GM18951 (cell line): ENCODE data around the gene OR52E6.

Source experiments
- POLR2A ChIP-seq: IDR thresholded peaks from 4 replicates; pipeline ENCODE4 v1.6.1; 2011; ENCODE audit warnings: mild to moderate bottlenecking; ENCODE audit not compliant: insufficient read length, insufficient read depth; ENCODE audit errors: extremely low read depth
- in situ Hi-C: fragments of 300-500 bp; cut with MboI; formaldehyde crosslinking; loops from one replicate; pipeline ENCODE4 v1.12.0; 2022; ENCODE audit warnings: low sequenced_read_pairs, mixed read lengths, inconsistent platforms; ENCODE audit not compliant: unreplicated experiment

The OR52E6 gene

GRCh38 chr11:5818245-5818886 lies 23.3 kb downstream of the OR52E6 start:
- in situ Hi-C loops = loop anchor here (25.0 kb wide), 1 partner anchor 356 kb away; no protein-coding TSS in a partner anchor
- TF ChIP-seq POLR2A = no peak

DNA sequence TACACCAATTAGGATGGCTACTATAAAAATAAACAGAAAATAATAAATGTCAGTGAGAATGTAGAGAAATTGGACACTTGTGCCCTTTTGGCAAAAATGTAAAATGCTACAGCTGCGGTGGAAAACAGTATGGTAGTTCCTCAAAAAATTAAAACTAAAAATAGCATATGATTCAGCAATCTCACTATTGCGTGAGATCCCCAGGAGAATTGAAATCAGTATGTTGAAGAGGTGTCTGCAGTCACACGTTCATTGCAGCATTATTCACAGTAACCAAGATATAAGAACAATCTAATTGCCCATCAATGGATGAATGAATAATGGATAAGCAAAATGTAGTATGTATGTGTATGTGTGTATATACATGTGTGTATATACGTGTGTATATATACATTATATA lies 26.2 kb downstream of the OR52E6 start:
- TF ChIP-seq POLR2A = no peak
- in situ Hi-C loops = loop anchor here (25.0 kb wide), 1 partner anchor 353 kb away; no protein-coding TSS in a partner anchor

GRCh38 chr11:5809905-5810795 lies 31.5 kb downstream of the OR52E6 start:
- TF ChIP-seq POLR2A = no peak
- in situ Hi-C loops = loop anchor here (25.0 kb wide), 1 partner anchor 348 kb away; no protein-coding TSS in a partner anchor

GRCh38 chr11:5809122-5809519 lies 32.6 kb downstream of the OR52E6 start:
- in situ Hi-C loops = loop anchor here (25.0 kb wide), 1 partner anchor 347 kb away; no protein-coding TSS in a partner anchor
- no peak for TF ChIP-seq POLR2A

DNA sequence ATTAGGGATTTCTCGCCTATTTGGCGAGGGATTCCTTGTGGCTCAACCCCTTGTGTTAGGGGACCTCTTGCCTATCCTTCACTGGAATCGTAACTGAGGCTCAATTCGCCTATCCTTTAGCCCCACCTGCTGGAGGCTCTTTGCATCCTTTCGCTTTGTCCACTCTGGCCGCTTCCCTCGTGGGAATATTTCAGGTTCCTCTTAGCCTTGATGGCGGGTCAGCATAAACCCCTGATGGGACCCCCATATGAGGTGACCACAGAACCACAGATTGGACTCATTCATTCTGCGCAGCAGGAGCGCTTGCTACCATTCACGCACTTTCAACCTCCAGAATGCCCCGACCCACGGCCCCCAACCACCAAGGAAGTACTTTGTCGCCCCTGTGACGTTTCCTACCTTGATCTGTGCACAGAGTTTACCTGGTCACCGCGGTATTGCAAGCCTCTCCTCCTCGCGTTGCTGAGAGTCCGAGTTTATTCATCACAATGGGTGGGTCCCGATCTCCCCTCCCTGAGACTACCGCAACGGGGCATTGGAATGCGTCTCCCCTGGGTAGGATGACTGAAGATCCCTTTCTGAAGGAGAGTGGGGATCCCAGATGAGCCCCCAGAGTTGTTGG lies 33.1 kb downstream of the OR52E6 start, which contains the start of gene OR52N2:
Gene OR52N2 (plus strand): TSS at position 425 of the 622 bp plus-strand sequence. CDS start 11,412 bp downstream, outside the sequence.
- in situ Hi-C loops = loop anchor here (25.0 kb wide), 1 partner anchor 346 kb away; no protein-coding TSS in a partner anchor
- no peak for TF ChIP-seq POLR2A

DNA sequence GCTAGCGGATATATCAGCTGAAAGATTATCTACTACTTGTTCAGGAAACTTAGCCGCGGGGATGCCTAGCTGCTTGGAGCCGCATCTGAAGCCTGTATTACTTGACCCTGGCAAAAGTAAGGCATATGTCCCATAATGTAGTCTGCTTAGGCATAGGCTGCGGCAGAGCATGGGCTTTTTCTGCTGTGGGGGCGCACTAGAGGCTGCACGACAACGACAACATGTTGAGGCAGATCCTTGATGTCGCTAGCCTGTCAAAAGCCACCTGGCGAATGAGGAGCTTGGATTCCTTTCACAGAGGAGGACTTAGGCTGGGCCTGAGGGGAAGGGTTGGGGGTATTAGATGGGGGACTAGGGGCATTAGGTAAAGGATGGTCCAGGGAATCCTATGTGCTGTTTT lies 34.1 kb downstream of the OR52E6 start:
- no peak for TF ChIP-seq POLR2A
- in situ Hi-C loops = loop anchor here (25.0 kb wide), 1 partner anchor 345 kb away; no protein-coding TSS in a partner anchor

- in situ Hi-C loops = loop anchor here (25.0 kb wide), 1 partner anchor 342 kb away; no protein-coding TSS in a partner anchor
- TF ChIP-seq POLR2A = no peak
Measured at GRCh38 chr11:5803982-5804381, 37.7 kb downstream of the OR52E6 start.

- no peak for TF ChIP-seq POLR2A
- in situ Hi-C loops = no loop called here
Measured at GRCh38 chr11:5796541-5796940, 45.2 kb downstream of the OR52E6 start.

- in situ Hi-C loops = no loop called here
- TF ChIP-seq POLR2A = no peak
Measured at GRCh38 chr11:5791165-5791564, 50.5 kb downstream of the OR52E6 start, which contains the start of gene OR52N1. TSS of gene OR52N1 (minus strand) at chr11:5791265. CDS start at chr11:5788816, 2,449 bp downstream.
